ENCODE data around the gene IGFBP4.

Gene IGFBP4

GRCh38 chr17:40457369-40457768 lies 14.1 kb downstream of the IGFBP4 start:
- no peak overlapping the region for H3K4me3 ChIP-seq (ENCODE audit: low read length)
- TF ChIP-seq ZNF274 (IDR thresholded peaks at IDR 0.05; ENCODE audit: low read depth, low read length), result no peak

DNA sequence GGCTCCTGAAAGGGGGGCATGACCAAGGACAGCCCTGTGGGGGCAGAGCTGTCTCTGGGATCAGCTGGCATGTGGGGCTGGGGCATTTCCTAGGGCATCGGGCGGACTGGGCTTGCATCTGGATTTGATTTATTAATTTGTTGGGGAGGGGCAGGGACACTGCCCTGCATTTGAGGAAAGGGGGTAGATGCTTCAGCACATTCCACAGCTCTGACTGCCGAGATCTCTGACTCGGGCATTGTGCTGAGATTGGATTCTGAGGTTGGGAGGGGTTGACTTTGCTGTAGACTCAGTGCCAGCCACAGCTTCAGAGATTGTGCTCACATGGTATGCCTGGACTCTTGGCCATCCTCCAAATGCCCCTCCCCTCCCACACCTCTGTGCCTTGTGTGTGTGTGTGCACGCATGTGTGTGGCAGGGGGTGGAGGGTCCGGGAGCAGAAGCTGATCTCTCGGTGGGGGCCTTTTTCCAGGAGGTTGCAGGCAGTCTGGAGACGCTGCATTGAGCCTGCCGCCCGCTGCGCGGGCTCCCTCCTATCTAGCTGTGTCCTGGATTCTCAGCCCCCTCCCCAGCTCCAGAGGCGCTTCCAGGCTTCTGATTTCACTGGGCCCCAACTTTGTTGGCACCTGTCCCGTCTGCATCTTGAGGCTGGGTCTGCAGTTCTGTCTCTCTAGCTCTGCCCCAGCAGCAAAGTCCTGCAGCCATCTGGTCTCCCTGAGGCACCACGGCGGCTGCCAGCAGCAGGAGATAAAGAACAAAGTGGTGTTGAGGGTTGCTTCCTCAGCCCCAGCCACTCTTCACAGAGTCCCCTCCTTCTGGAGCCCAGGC lies 14.9 kb downstream of the IGFBP4 start:
- no peak for TF ChIP-seq ZNF274 (IDR thresholded peaks at IDR 0.05; ENCODE audit: low read depth, low read length)
- H3K4me3 ChIP-seq (ENCODE audit: low read length), result no peak overlapping the region

DNA sequence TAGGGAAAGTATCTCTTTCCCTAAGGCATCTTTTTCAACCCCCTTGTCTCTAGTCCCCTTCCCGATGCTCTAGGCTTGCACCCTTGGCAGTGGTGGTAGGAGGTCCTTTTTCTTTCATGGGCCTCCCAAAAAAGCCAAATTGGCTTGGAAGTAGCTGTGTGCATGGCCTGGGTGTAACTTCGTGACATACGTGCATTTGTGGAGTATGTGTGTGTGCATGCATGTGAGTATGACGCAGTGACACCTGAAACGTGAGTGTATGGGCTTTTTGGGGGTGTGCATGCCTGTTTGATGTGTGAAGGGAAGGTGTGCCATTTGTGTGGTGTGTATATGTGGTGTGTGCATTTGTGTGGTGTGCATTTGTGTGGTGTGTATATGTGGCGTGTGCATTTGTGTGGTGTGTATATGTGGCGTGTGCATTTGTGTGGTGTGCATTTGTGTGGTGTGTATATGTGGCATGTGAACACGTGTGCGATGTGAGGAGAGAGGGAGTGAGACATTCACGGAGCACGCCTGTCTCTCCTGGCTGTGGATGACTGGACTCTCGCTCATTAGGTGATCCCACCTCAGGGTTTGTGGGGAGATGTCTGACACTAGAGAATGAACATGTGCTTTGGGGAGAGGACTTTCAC lies 15.7 kb downstream of the IGFBP4 start:
- no peak overlapping the region for H3K4me3 ChIP-seq (ENCODE audit: low read length)
- TF ChIP-seq ZNF274 (IDR thresholded peaks at IDR 0.05; ENCODE audit: low read depth, low read length), result no peak

DNA sequence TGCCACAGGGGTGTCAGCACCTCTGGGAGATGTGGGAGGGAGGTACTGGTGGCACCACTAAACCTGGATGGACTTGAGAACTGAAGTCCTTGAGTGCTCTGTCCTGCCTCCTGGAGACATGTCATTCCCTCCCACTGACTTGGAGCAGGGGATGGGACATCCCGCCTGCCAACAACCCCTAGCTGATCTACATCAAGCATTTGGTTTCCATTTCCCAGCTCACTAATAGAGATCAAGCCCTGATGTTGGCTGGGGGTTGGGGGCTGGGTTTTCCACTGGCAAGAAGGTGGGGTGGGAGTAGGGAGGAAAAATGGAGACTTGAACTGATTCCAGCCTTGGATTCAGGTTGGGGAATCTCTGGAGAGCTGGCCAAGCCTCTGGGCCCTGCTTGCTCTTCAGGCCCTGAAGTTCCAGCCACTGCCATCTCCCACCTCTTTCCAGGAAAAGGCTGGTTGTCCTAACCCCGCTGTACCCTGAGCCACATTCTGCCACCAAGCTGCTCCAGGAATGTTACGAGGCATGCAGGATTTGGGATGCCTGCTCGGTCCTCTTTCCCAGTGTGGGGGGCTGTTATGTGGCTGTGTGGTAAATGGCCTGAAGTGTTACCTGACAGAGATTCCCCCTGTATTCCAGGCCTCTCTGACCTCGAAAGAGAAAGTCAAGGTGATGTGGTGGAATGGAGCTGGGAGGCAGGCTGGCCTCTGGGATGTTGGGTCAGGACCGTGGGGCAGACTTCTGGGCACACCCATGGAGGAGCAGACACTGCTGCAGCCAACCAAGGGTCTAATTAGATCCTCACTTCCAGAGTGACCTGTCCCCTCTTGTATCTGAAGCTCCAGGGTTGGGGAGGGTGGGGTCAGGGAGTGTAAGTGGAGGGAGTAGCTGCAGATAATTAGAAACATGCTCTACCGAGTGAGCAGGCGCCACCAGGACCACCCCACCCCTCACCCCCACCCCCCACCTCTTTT lies 16.7 kb downstream of the IGFBP4 start:
- no peak for TF ChIP-seq ZNF274 (IDR thresholded peaks at IDR 0.05; ENCODE audit: low read depth, low read length)

DNA sequence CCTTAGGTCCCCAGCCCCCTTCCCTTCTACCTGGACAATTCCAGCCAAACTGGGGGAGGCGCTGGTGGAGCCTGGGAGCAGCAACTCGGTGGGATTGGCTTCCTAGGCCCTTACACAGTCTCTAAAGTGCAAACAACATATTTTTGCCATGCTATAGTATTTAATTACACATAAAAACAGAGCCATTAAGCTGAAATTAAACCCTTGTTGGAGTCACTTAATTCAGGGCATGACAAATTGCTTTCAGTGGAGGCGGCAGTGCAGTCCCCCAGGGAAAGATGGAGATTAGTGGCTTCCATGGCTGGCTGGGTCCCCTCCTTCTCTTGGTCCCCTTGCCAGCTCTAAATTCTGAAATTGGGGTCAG lies 17.3 kb downstream of the IGFBP4 start:
- no peak overlapping the region for H3K4me3 ChIP-seq (ENCODE audit: low read length)
- no peak for TF ChIP-seq ZNF274 (IDR thresholded peaks at IDR 0.05; ENCODE audit: low read depth, low read length)

More for the DNA sequence above, 16.7 kb downstream of the IGFBP4 start:
- no peak overlapping the region for H3K4me3 ChIP-seq (ENCODE audit: low read length)

GRCh38 chr17:40460968-40461731 lies 17.9 kb downstream of the IGFBP4 start:
- H3K4me3 ChIP-seq (ENCODE audit: low read length), result no peak overlapping the region
- no peak for TF ChIP-seq ZNF274 (IDR thresholded peaks at IDR 0.05; ENCODE audit: low read depth, low read length)

- no peak overlapping the region for H3K4me3 ChIP-seq (ENCODE audit: low read length)
- TF ChIP-seq ZNF274 (IDR thresholded peaks at IDR 0.05; ENCODE audit: low read depth, low read length), result no peak
Measured at GRCh38 chr17:40461732-40462342, 18.6 kb downstream of the IGFBP4 start.

GRCh38 chr17:40462343-40463121 lies 19.3 kb downstream of the IGFBP4 start:
- no peak overlapping the region for H3K4me3 ChIP-seq (ENCODE audit: low read length)
- no peak for TF ChIP-seq ZNF274 (IDR thresholded peaks at IDR 0.05; ENCODE audit: low read depth, low read length)

DNA sequence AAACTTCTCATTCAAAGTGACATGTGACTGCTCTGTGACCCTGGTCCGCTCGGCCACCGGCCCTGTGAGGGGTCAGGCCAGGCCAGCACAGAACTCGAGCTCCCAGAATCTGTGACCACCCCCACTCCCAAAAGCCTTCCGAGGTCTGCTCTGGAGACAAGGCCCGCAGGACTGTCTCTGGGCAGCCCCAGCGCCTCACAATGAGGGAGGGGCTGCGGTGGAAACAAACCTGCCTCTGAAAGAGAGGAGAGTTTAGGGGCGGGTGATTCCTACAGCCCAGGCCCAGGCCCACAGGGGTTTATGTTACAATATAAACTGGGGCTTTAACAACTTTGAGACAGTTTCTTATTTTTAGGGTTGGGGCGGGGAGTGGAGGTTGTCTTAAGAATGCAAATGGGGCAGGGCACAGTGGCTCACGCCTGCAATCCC lies 19.9 kb downstream of the IGFBP4 start:
- TF ChIP-seq ZNF274 (IDR thresholded peaks at IDR 0.05; ENCODE audit: low read depth, low read length), result no peak
- no peak overlapping the region for H3K4me3 ChIP-seq (ENCODE audit: low read length)

- H3K4me3 ChIP-seq (ENCODE audit: low read length), result no peak overlapping the region
- no peak for TF ChIP-seq ZNF274 (IDR thresholded peaks at IDR 0.05; ENCODE audit: low read depth, low read length)
Measured at GRCh38 chr17:40464392-40464855, 21.2 kb downstream of the IGFBP4 start.

DNA sequence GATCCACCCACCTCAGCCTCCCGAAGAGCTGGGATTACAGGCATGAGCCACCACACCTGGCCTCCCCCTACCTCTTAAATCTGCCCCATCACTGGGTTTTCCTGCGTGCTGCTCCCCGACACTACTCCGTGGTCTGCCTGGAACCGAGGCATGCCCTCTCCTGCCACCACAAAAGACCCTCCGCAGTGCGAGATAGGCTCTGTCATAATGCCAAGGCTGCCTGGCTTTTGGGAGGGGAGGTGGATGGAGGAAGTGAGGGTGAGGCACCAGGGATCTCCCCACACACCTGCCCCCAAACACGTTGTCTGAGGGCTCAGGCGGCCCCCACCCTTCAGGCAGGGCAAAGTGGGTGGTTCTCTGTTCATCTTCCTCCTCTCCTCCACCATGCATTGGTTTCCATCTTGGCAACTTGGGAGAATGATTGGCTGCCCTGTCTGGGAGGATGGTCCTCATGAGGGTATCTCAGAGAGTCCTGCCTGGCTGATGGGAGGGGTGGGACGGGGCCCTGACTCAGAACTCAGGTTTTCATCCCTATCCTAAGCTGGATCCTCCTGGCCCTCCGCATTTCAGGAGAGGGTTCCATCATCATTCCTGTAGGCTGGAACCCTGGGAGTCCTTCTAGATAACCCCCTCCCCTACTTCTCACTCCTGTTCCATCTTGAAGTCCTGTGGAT lies 23.2 kb downstream of the IGFBP4 start:
- TF ChIP-seq ZNF274 (IDR thresholded peaks at IDR 0.05; ENCODE audit: low read depth, low read length), result no peak
- no peak overlapping the region for H3K4me3 ChIP-seq (ENCODE audit: low read length)

Data from GM08714 (cell line).